Stimulated activated CD8-positive, alpha-beta memory T cell treated with anti-CD3 and anti-CD28 coated beads, Interleukin-7, amount 100 ng/mL, for 1 hour (primary cell): ENCODE results near the gene ZNF777.
"Not testable (repeated sequence)": the region's sequence is repeated elsewhere in the genome, so short reads cannot be mapped to it uniquely, and the experiment has no call there.

ENCODE experiments used
- DNase-seq, 2 donors: peaks; one replicate each; pipeline ENCODE4 v3.0.0-alpha.2; 2020; ENCODE audit warnings: low read depth in 2 of 2

ZNF777 gene

GRCh38 chr7:149414745-149415390 lies 46.0 kb downstream of the ZNF777 start:
- DNase-seq = no peak

DNA sequence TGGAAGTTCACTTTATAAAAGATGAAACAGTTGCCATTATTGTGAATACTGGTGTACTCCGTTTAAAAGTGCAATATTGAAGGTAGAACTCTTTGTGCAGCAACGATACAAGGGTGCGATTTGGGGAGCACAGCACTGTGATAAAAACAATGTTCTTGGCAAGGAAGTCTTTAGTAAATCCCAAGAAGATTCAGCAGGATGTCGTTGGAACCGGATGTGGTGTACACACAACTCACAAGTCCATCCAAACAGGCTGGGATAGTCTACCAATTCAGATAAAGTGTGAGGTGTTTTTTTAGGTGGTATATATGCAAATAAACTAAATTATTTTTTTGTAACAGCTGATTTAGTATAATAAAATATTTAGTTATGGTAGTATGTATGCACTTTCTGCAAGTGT lies 46.7 kb downstream of the ZNF777 start:
- DNase-seq = no peak

DNA sequence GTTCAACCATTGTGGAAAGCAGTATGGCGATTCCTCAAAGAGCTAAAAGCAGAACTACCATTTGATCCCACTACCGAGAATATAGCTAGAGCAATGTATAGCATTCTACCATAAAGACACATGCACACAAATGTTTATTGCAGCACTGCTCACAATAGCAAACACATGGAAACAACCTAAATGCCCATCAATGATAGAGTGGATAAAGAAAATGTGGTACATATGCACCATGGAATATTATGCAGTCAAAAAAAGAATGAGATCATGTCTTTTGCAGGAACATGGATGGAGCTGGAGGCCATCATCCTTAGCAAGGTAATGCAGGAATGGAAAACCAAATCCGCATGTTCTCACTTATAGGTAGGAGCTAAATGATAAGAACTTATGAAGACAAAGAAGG lies 47.8 kb downstream of the ZNF777 start:
- not testable (repeated sequence) for DNase-seq

DNA sequence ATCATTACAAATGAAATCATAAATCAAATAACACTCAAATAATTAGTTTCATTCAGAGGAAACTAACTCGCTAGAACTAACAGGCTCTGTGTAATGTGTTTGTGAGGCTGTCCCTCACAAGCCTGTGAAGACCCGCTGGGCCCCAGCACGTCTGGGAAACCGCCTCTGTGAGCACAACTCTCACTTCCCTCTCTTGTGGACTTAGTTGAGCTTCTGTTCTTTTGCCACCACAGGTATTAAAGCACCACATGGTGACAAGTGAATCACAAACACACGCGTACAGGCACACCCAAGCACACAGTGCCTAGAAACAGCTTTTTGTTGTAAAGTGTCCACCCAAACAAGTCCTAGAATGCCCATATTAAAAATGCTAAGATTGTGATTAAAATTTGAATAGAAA lies 51.0 kb downstream of the ZNF777 start:
- no peak for DNase-seq

DNA sequence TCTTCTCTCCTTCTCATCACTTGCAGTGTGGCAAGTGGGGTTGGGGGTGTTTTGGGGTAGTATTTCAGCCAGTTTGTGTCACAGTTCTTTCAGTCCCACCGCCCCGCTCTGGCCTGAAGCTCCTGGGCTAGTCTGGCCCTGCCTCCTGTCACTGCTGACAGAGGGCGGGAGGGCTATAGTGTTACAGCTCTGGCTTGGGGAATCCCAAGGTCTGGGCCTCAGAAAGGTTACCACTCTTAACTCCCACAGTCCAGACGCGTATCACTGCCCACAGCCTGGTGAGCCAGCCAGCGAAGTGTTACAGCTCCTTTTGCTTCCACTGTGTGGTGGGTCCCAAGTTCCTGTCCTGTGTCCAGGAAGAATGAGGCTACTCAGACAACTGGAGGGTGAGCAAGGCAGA lies 56.0 kb downstream of the ZNF777 start:
- no peak for DNase-seq

GRCh38 chr7:149404396-149404795 lies 56.5 kb downstream of the ZNF777 start:
- DNase-seq = no peak

DNA sequence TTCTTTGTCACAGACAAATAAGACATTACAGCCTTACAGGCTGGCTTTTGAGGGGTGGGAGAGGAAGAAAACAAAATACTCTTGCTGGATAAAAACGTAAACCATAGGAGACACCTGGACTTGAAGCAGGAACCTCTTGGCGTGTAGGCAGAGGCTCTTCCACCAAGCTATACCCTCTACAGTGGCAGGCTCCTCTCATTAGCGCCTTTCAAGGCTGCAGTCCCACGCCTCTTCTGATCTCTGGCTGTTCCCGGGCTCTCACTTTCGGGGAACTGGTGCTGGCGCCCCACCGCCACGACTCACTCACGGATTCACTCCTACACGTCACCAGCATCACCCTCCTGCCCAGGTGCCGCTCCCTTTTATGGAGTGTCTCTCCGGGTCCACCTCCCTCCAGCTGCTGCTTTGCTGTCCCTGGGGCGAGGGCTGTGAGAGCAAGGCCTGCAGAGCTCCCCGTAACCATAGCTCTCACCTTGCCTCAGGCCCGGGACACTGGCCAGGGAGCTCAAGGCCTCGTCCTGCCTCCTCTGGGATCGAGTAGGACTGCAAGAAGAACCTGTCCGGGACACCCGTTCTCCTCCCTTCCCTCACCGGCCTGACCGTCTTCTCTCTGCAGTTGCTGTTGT lies 62.6 kb downstream of the ZNF777 start:
- no peak for DNase-seq

DNA sequence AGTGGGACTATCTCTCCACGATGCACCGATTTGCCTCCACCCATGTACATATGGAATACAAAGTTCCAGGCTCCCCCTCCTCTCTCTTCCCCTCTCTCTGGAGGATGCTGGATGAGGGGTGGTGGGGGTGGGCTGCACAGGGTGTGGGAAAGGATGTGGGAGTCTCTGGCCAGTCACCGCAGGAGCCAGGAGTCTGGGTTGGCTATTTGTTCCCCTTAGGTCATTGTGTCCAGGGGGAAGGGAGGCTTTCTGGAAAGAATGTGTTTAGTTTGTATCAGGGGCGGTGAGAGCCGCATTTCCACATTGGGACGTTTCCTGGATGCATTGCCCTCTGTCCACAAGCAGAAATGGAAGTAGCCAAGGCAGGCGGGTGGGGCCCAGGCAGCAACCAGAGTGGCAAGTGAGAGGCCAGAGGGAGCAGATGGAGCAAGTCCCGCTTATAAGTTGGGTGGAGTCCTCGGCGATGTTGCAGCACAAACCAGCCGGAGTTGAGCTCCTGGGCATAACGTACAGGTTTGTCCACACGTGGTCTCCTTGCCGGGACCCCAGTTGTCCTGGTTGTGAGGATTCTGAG lies 63.3 kb downstream of the ZNF777 start:
- DNase-seq = no peak

- DNase-seq = not testable (repeated sequence)
Observed at GRCh38 chr7:149388550-149389335, 72.1 kb downstream of the ZNF777 start.

DNA sequence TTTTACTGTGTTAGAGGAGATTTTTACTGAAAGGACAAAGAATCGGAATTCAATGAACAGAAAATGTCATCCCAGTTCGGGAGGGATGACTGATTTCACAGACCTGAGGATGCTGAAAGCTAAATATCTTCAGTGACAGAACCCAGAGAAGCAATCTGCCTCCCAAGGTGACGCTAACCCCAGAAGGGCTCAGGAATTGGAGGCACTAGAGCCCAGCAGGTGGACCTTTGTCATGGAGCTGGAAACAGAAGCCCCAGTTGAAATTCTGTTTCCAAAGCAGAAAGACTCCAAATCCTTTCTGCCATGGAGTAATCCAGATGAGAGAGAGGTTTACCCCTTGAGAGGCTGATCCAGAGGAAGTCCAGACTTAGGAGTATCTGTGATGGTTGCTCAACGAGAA lies 74.3 kb downstream of the ZNF777 start:
- DNase-seq = not testable (repeated sequence)

DNA sequence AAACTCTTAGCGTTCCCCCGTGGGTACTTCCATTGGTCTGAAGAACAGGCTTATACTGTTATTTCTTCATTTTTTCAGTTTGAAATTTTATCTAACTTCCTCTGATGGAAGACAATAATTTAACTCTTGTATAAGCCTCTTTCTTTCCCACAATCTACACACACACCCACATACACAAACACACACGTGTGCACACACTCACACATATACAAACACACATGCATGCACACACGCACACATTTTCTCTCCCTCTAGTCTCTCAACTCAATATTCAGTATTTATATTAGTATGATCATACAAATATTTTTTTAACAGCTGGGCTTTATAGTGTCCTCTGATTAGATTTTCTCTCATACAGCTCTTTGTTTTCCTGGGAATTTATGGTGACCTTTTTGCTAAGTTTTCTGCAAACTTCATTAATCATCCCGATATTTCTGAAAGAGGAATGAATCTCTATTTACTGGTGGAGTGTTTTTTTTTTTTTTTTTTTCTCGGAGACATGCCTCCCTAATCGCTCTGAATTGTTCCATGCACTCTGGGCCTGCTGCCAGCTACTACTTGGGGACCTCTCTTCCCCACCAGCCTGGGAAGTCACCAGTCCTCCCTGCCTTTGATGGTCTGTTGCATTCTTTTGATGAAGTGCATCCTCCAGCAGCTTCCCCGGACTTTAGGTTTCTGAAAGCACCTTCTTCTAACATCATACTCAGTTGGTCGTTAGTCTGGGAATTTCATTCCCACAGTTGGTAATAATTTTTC lies 75.5 kb downstream of the ZNF777 start:
- no peak for DNase-seq
